Neuron (in vitro differentiated cells): ENCODE measurements around the gene SCGB2B2.
"Not testable (repeated sequence)": the region's sequence is repeated elsewhere in the genome, so short reads cannot be mapped to it uniquely, and the experiment has no call there.

Experiments used
- H2AFZ ChIP-seq: one replicate; pipeline ENCODE4 v1.6.1; 2013; ENCODE audit warnings: low read depth, mild to moderate bottlenecking, inconsistent platforms, low read length, moderate library complexity
- H3K27me3 ChIP-seq: one replicate; pipeline ENCODE4 v1.6.1; 2013; ENCODE audit warnings: low read length; ENCODE audit not compliant: insufficient read depth
- H3K36me3 ChIP-seq: one replicate; pipeline ENCODE4 v1.6.1; 2013; ENCODE audit warnings: low read length; ENCODE audit not compliant: insufficient read depth
- H3K4me1 ChIP-seq: one replicate; pipeline ENCODE4 v1.6.1; 2013; ENCODE audit warnings: low read length; ENCODE audit not compliant: insufficient read depth
- H3K4me3 ChIP-seq: 2 replicates; pipeline ENCODE4 v1.5.1; 2013; ENCODE audit warnings: mild to moderate bottlenecking, low read length, moderate library complexity
- H3K9me3 ChIP-seq: one replicate; pipeline ENCODE4 v1.6.1; 2013; ENCODE audit warnings: low read length

Gene SCGB2B2

DNA sequence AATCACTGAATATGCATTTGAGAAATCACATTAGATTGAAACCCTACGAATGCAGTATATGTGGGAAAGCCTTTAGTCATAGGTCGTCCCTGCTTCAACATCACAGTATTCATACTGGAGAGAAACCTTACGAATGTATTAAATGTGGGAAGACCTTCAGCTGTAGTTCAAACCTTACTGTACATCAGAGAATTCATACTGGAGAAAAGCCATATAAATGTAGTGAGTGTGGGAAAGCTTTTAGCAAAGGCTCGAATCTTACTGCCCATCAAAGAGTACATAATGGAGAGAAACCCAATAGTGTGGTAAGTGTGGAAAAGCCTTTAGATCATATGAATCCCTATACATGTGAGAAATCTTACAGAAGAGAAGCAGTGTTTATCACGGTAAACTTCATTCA lies 8.3 kb upstream of the SCGB2B2 start:
- not testable (repeated sequence) for H2AFZ ChIP-seq, H3K27me3 ChIP-seq, H3K4me1 ChIP-seq, H3K4me3 ChIP-seq
- H3K9me3 ChIP-seq: peaks cover 29% of the 10 kb centered on the region
- H3K36me3 ChIP-seq: peaks cover 41% of the 10 kb centered on the region

- Histone ChIP-seq H3K4me1 (peaks cover 8% of the 10 kb centered on the region), H3K9me3 (peaks cover 41% of the 10 kb centered on the region), H3K36me3 (peaks cover 57% of the 10 kb centered on the region), H3K27me3 (no peaks in the 10 kb centered on the region), H3K4me3 (no peak overlapping the region), H2AFZ (no peak overlapping the region)
Observed at GRCh38 chr19:34681478-34681877, 4.5 kb upstream of the SCGB2B2 start.

- peak overlapping the region; percentile 70 for H3K4me3 ChIP-seq
- H3K9me3 ChIP-seq: peaks cover 30% of the 10 kb centered on the region
- no peaks in the 10 kb centered on the region for H3K27me3 ChIP-seq
- H3K4me1 ChIP-seq: peaks cover 13% of the 10 kb centered on the region
- H2AFZ ChIP-seq: no peak overlapping the region
- H3K36me3 ChIP-seq: peaks cover 40% of the 10 kb centered on the region
Observed at GRCh38 chr19:34678421-34678820, 1.5 kb upstream of the SCGB2B2 start.

DNA sequence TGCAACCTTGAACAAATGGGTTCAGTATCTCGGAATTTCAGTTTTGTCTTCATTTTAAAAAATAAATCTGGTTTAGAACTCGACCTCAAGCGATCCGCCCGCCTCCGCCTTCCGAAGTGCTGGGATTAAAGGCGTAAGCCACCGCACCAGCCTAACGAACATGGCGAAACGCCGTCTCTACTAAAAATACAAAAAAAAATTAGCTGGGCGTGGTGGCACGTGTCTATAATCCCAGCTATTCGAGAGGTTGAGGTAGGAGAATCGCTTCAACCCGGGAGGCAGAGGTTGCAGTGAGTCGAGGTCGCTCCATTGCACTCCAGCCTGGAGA lies 1.1 kb upstream of the SCGB2B2 start:
- Histone ChIP-seq H3K36me3 (peaks cover 37% of the 10 kb centered on the region), H2AFZ (peak overlapping the region; percentile 71), H3K4me3 (peak overlapping the region; percentile 70), H3K9me3 (peaks cover 28% of the 10 kb centered on the region), H3K4me1 (peaks cover 13% of the 10 kb centered on the region), H3K27me3 (no peaks in the 10 kb centered on the region)

- peak within 1 kb of the TSS; percentile 71 for H2AFZ ChIP-seq
- peaks cover 13% of the 10 kb centered on the region for H3K4me1 ChIP-seq
- peaks cover 32% of the 10 kb centered on the region for H3K36me3 ChIP-seq
- H3K9me3 ChIP-seq: peaks cover 24% of the 10 kb centered on the region
- no peaks in the 10 kb centered on the region for H3K27me3 ChIP-seq
- peak within 1 kb of the TSS; percentile 70 for H3K4me3 ChIP-seq
Observed at GRCh38 chr19:34677386-34678084, 576 bp upstream of the SCGB2B2 start, which contains the start of gene ZNF302. Gene ZNF302 (plus strand): TSS chr19:34677678. CDS start chr19:34678805, 1,127 bp downstream.

DNA sequence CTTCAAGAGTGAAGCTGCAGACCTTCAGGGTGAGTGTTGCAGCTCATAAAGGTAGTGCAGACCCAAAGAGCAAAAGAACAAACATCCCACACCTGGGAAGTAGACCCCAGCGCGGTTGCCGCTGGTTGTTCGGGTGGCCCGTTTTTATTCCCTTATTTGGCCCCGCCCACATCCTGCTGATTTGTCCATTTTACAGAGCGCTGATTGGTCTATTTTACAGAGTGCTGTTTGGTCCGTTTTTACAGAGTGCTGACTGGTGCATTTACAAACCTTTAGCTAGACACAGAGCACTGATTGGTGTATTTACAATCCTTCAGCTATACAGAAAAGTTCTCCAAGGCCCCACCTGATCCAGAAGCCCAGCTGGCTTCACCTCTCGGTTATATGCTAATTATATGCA lies 1.0 kb downstream of the SCGB2B2 start:
- Histone ChIP-seq H3K9me3 (peaks cover 19% of the 10 kb centered on the region), H3K36me3 (peaks cover 20% of the 10 kb centered on the region), H3K4me1 (peaks cover 13% of the 10 kb centered on the region), H2AFZ (peak overlapping the region; percentile 71), H3K27me3 (no peaks in the 10 kb centered on the region), H3K4me3 (peak overlapping the region; percentile 70)

GRCh38 chr19:34675250-34675649 lies 1.7 kb downstream of the SCGB2B2 start:
- H2AFZ ChIP-seq: no peak overlapping the region
- no peaks in the 10 kb centered on the region for H3K27me3 ChIP-seq
- H3K4me1 ChIP-seq: peaks cover 13% of the 10 kb centered on the region
- H3K4me3 ChIP-seq: no peak overlapping the region
- H3K9me3 ChIP-seq: peaks cover 15% of the 10 kb centered on the region
- H3K36me3 ChIP-seq: peaks cover 16% of the 10 kb centered on the region

DNA sequence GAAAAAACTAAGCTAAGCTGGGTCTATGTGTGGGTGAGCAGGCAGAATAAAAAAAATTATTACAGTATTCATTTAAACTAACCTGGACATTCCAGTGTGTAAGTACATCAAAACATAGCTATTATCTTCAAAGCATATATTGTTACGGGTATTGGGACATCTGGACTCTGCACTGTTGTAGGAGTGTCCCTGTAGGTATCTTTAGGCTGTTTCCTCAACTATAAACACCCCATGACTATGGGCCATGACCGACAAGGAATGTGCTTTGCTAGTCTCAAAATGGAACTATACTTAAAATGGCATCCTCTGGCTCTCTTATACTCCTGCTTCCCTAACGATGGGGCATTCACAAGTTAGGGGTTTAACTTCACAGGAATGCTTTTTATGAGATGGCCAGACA lies 3.4 kb downstream of the SCGB2B2 start:
- Histone ChIP-seq H3K9me3 (peaks cover 2% of the 10 kb centered on the region), H3K4me1 (peaks cover 12% of the 10 kb centered on the region), H3K4me3 (no peak overlapping the region)

DNA sequence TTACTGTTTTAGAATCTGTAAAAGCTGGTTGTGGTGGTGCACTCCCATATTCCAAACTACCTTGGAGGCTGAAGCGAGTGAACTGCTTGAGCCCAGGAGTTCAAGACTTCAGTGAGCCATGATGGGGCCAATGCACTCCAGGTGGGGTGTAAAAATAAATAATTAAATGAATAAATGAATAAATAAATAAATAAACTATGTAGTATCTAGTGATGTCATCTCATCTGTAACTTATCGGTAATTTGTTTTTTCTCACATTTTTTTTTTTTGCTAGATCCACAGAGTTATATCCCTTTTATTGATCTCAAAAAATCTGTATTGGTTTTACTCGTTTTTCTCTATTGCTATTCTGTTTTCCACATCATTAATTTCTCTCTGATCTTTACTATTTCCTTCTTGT lies 5.0 kb downstream of the SCGB2B2 start:
- Histone ChIP-seq H3K36me3 (no peaks in the 10 kb centered on the region), H3K27me3 (no peaks in the 10 kb centered on the region), H3K4me3 (no peak overlapping the region), H3K9me3 (no peaks in the 10 kb centered on the region), H2AFZ (no peak overlapping the region), H3K4me1 (peaks cover 6% of the 10 kb centered on the region)

More for the DNA sequence above, 3.4 kb downstream of the SCGB2B2 start:
- Histone ChIP-seq H2AFZ (no peak overlapping the region), H3K36me3 (no peaks in the 10 kb centered on the region), H3K27me3 (no peaks in the 10 kb centered on the region)

DNA sequence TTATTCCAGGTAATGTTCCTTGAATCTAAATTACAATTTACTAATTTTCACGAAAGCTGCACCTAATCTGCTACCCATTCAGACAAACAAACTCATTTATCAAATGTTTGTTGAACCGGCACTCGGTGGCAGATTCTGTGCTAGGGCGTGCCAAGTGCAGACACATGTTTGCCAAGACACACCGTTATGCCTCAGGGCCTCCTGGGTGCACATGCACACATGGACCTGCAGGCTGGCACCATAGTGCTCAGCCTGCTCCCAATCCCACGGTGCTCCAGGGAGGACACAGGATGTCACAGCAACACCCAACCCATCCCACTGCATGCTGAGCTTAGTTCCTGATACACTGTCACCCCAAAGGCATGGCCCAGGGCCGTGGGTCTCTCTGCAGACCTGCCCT lies 7.7 kb downstream of the SCGB2B2 start:
- Histone ChIP-seq H2AFZ (no peak overlapping the region), H3K4me1 (no peaks in the 10 kb centered on the region), H3K9me3 (no peaks in the 10 kb centered on the region), H3K27me3 (no peaks in the 10 kb centered on the region), H3K4me3 (no peak overlapping the region), H3K36me3 (no peaks in the 10 kb centered on the region)

DNA sequence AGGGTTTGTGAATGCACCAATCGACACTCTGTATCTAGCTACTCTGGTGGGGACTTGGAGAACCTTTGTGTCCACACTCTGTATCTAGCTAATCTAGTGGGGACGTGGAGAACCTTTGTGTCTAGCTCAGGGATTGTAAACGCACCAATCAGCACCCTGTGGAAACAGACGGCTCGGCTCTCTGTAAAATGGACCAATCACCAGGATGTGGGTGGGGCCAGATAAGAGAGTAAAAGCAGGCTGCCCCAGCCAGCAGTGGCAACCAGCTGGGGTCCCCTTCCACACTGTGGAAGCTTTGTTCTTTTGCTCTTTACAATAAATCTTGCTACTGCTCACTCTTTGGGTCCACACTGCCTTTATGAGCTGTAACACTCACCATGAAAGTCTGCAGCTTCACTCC lies 8.3 kb downstream of the SCGB2B2 start:
- H2AFZ ChIP-seq, H3K36me3 ChIP-seq, H3K4me3 ChIP-seq, H3K4me1 ChIP-seq, H3K27me3 ChIP-seq, H3K9me3 ChIP-seq: not testable (repeated sequence)

- H3K27me3 ChIP-seq, H2AFZ ChIP-seq, H3K4me1 ChIP-seq, H3K9me3 ChIP-seq, H3K36me3 ChIP-seq, H3K4me3 ChIP-seq: not testable (repeated sequence)
Observed at GRCh38 chr19:34668077-34668689, 8.8 kb downstream of the SCGB2B2 start.

DNA sequence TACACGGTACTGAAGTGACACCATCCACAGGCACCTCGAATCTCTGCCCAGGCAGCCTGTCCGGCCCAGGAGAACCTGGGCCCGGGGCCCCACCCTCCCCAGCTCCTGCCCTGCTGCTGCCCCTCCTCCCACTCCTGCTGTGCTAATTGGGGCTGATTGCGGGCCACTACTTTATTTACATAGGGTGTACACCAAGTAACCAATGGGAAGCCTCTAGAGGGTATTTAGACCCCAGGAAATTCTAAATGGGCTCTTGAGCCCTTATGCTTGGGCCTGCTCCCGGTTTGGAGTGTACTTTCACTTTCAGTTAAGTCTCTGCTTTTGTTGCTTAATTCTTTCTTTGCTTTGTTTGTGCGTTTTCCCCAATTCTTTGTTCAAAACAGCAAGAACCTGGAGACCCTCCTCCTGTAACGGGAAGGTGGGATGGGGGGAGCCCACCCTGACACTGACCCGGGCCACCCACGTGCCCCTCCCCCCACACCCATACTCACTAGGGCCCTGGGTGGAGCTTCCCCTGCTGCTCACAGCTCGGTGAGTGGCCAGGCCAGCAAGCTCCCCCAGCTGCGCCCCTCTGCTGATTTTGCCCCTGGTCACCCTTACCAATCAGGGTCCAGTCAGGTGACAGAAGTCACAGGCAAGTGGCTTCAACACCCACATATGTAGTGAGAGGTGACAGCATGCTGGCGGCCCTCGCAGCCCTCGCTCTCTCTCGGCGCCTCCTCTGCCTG lies 9.4 kb downstream of the SCGB2B2 start:
- H3K36me3 ChIP-seq: no peaks in the 10 kb centered on the region
- no peaks in the 10 kb centered on the region for H3K9me3 ChIP-seq
- H3K4me1 ChIP-seq: no peaks in the 10 kb centered on the region
- no peak overlapping the region for H2AFZ ChIP-seq
- H3K4me3 ChIP-seq: no peak overlapping the region
- no peaks in the 10 kb centered on the region for H3K27me3 ChIP-seq
